ENCODE data around the gene PLEKHG5. TPM values are rescaled to one million over a fixed set of nuclear protein-coding genes. Genes with fewer than 3 reads are reported as not detected.

Gene PLEKHG5
- total and polyA plus RNA-seq, 4 donors = 2.6 to 39.3 (median 7.3) TPM

DNA sequence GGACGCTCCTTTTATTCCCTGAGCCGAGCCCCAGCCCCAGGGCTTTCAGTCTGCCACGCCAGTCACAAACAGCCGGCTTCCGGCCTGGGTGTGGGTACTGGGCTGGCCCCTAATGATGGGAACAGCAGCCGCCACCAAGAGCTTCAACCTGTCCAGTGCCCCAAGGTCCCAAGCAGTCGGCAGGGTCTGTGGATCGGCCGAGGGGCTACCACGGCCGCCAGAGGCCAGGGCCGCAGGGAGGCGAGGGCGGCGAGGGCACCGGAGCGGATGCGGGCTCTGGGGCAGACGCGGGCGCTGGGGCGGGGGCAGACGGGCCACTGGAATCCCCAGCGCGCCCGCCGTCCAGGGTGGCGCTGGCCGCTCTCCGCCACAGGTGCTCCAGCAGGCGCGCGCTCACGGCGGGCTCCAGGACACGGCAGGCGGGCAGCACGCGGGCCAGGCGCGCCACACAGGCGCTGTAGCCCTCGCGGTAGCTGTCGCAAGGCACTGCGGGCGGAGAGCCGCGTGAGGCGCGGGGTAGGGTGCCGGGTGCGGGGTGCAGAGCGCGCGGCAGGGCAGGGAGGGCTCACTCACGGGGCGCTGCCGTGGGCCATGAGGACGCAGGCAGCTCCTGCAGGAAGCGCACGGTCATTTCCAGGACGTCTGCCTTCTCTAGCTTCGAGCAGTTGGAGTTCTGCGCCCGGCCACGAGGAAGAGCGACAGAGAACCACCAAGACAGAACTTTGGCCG lies 72.6 kb downstream of the PLEKHG5 start:
- 7 to 8% methylated on average over 49 to 69 of the region's 69 CpGs for WGBS, 2 donors
- intact Hi-C loops (cut with DNase I) = no loop called here
- Histone ChIP-seq H3K36me3 (ENCODE audit: control insufficient read depth in 1 of 2, insufficient read depth in 2 of 2, low read length in 1 of 2) (no peaks in the 10 kb centered on the region), H3K4me1 (ENCODE audit: control insufficient read depth in 1 of 2, insufficient read depth in 2 of 2, low read length in 2 of 2) (no peaks in the 10 kb centered on the region), H3K27me3 (ENCODE audit: control insufficient read depth in 1 of 2, insufficient read depth in 2 of 2, low read length in 1 of 2) (no peaks in the 10 kb centered on the region), H3K4me3 (ENCODE audit: low read length in 2 of 2) (no peak overlapping the region), H3K27ac (ENCODE audit: low read depth in 1 of 2, low read length in 2 of 2) (no peak overlapping the region), H3K9me3 (ENCODE audit: control insufficient read depth, low read length) (no peaks in the 10 kb centered on the region)
- DNase-seq (no peak), ATAC-seq (ENCODE audit: low FRiP score) (no peak)

DNA sequence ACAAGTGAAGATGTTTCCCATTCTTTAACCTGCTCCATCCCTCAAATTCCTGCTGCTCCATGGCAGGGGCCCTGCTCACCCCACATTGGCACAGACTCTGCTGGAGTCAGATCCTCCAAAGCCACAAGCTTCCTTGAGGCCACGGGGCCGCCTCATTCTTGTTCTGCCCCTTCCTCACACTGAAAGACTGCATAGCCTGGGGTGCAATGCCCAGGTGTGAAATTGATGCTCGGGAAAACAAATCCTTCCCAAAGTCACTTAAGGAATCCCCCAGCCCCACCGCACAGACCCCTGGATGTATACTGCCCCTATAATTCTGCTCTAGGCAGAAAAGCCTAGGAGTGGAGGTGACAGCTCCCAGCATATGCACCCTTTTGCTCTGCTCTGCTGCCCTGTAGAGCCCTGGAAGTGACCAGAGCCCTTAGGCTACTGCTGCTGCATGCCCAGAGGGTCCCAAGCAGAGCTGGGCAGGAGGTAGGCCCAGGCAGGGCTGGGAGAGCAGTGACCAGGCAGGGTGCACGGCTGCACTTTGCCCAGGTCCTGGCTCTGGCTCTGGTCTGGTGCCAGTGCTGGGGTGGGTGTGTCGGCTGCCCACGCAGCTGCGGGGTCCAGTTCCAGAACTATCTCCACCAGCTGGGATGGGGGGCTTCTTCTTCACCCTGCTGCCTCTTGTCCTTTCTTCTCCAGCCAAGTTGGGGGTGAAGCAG lies 73.4 kb downstream of the PLEKHG5 start:
- ATAC-seq (ENCODE audit: low FRiP score) = no peak

More for the DNA sequence above, 73.4 kb downstream of the PLEKHG5 start:
- no peak overlapping the region for H3K27ac ChIP-seq (ENCODE audit: low read depth in 1 of 2, low read length in 2 of 2)
- DNase-seq = no peak
- WGBS, 2 donors = 62 to 68% methylated on average over 8 of the region's 8 CpGs
- H3K4me3 ChIP-seq (ENCODE audit: low read length in 2 of 2) = no peak overlapping the region
- no peaks in the 10 kb centered on the region for H3K9me3 ChIP-seq (ENCODE audit: control insufficient read depth, low read length)
- intact Hi-C loops (cut with DNase I) = no loop called here
- H3K27me3 ChIP-seq (ENCODE audit: control insufficient read depth in 1 of 2, insufficient read depth in 2 of 2, low read length in 1 of 2) = no peaks in the 10 kb centered on the region
- H3K4me1 ChIP-seq (ENCODE audit: control insufficient read depth in 1 of 2, insufficient read depth in 2 of 2, low read length in 2 of 2) = no peaks in the 10 kb centered on the region
- no peaks in the 10 kb centered on the region for H3K36me3 ChIP-seq (ENCODE audit: control insufficient read depth in 1 of 2, insufficient read depth in 2 of 2, low read length in 1 of 2)

Small RNA genes lying within 50 kb of the gene (microRNA-seq; reads per million reads assigned to microRNA genes)
- 0 reads per million in 2 donors for gene MIR4252

Other genes starting within 250 kb of the PLEKHG5 start
- gene HES3, start 247.5 kb downstream of the PLEKHG5 start, total RNA-seq = not detected
- gene HES3, start 247.5 kb downstream of the PLEKHG5 start, polyA plus RNA-seq = not detected
- gene GPR153, start 230.6 kb downstream of the PLEKHG5 start, total RNA-seq = 10 to 100 TPM in 1 of 2 donors, 1 to 10 TPM in 1; 4.5 to 17.0 TPM
- 1 to 10 TPM; 3.7 to 4.4 TPM for gene GPR153, start 230.6 kb downstream of the PLEKHG5 start, polyA plus RNA-seq
- 10 to 100 TPM; 12.5 to 20.9 TPM for gene ACOT7, start 97.9 kb downstream of the PLEKHG5 start, total RNA-seq
- 10 to 100 TPM; 14.4 to 22.6 TPM for gene ACOT7, start 97.9 kb downstream of the PLEKHG5 start, polyA plus RNA-seq
- under 1 TPM in 1 of 2 donors, not detected in 1; 0.49 TPM for gene HES2, start 71.7 kb downstream of the PLEKHG5 start, total RNA-seq
- 1 to 10 TPM in 1 of 2 donors, not detected in 1; 1.4 TPM for gene HES2, start 71.7 kb downstream of the PLEKHG5 start, polyA plus RNA-seq
- gene ESPN, start 66.9 kb downstream of the PLEKHG5 start, total RNA-seq = under 1 TPM; 0.29 to 0.84 TPM
- 10 to 100 TPM in 1 of 2 donors, under 1 TPM in 1; 0.54 to 28.7 TPM for gene ESPN, start 66.9 kb downstream of the PLEKHG5 start, polyA plus RNA-seq
- gene TNFRSF25, start 25.5 kb downstream of the PLEKHG5 start, total RNA-seq = 10 to 100 TPM in 1 of 2 donors, 1 to 10 TPM in 1; 6.5 to 34.6 TPM
- 10 to 100 TPM in 1 of 2 donors, 1 to 10 TPM in 1; 9.6 to 22.9 TPM for gene TNFRSF25, start 25.5 kb downstream of the PLEKHG5 start, polyA plus RNA-seq
- gene NOL9, start 62.8 kb upstream of the PLEKHG5 start, total RNA-seq = 10 to 100 TPM; 25.9 to 27.0 TPM
- gene NOL9, start 62.8 kb upstream of the PLEKHG5 start, polyA plus RNA-seq = 1 to 10 TPM; 1.9 to 6.5 TPM
- not detected for gene TAS1R1, start 63.6 kb upstream of the PLEKHG5 start, total RNA-seq
- gene TAS1R1, start 63.6 kb upstream of the PLEKHG5 start, polyA plus RNA-seq = 1 to 10 TPM in 1 of 2 donors, not detected in 1; 1.3 TPM
- 10 to 100 TPM; 20.6 to 29.9 TPM for gene ZBTB48, start 88.3 kb upstream of the PLEKHG5 start, total RNA-seq
- gene ZBTB48, start 88.3 kb upstream of the PLEKHG5 start, polyA plus RNA-seq = 100 to 1,000 TPM in 1 of 2 donors, 10 to 100 TPM in 1; 25.2 to 204 TPM
- gene KLHL21, start 111.2 kb upstream of the PLEKHG5 start, total RNA-seq = 10 to 100 TPM; 37.5 to 38.3 TPM
- 10 to 100 TPM; 10.8 to 38.0 TPM for gene KLHL21, start 111.2 kb upstream of the PLEKHG5 start, polyA plus RNA-seq
- gene PHF13, start 122.1 kb upstream of the PLEKHG5 start, total RNA-seq = 10 to 100 TPM; 19.0 to 19.3 TPM
- 10 to 100 TPM in 1 of 2 donors, 1 to 10 TPM in 1; 3.6 to 10.8 TPM for gene PHF13, start 122.1 kb upstream of the PLEKHG5 start, polyA plus RNA-seq
- 10 to 100 TPM; 11.0 to 21.2 TPM for gene THAP3, start 133.2 kb upstream of the PLEKHG5 start, total RNA-seq
- 10 to 100 TPM; 20.8 to 44.1 TPM for gene THAP3, start 133.2 kb upstream of the PLEKHG5 start, polyA plus RNA-seq
- gene DNAJC11, start 210.1 kb upstream of the PLEKHG5 start, total RNA-seq = 10 to 100 TPM; 30.0 to 31.5 TPM
- gene DNAJC11, start 210.1 kb upstream of the PLEKHG5 start, polyA plus RNA-seq = 10 to 100 TPM; 15.5 to 24.3 TPM